GM23338 (cell line): ENCODE measurements around the gene ITLN1. TPM values are rescaled to one million over a fixed set of nuclear protein-coding genes. Genes with fewer than 3 reads are reported as not detected.

Source experiments
- ATAC-seq: fragments of 200-7000 bp; cut with Tn5 transposase; 3 replicates; pipeline ENCODE4 v1.9.1; 2020
- DNase-seq: peaks from one replicate; pipeline ENCODE4 v3.0.0-alpha.2; 2015; ENCODE audit warnings: low spot score
- H2AFZ ChIP-seq: fragments of 200-600 bp; sonication (generic); 2 replicates; pipeline ENCODE4 v1.8.0; 2016; ENCODE audit warnings: antibody characterized with exemption, mild to moderate bottlenecking, moderate library complexity
- H3F3A ChIP-seq: fragments of 200-600 bp; sonication (generic); replicated peaks from 2 replicates; pipeline ENCODE4 v1.8.0; 2017; ENCODE audit warnings: antibody characterized with exemption, mixed run types, low read depth
- H3K27ac ChIP-seq: fragments of 200-600 bp; sonication (generic); 2 replicates; pipeline ENCODE4 v1.6.1; 2016; ENCODE audit warnings: low read depth
- H3K27me3 ChIP-seq: fragments of 200-600 bp; sonication (generic); 2 replicates; pipeline ENCODE4 v1.8.0; 2016; ENCODE audit warnings: mild to moderate bottlenecking, mixed run types, moderate library complexity; ENCODE audit not compliant: insufficient read depth
- H3K36me3 ChIP-seq: fragments of 200-600 bp; sonication (generic); 2 replicates; pipeline ENCODE4 v1.8.0; 2016; ENCODE audit warnings: mild to moderate bottlenecking; ENCODE audit not compliant: insufficient read depth
- H3K4me1 ChIP-seq: fragments of 200-600 bp; sonication (generic); 2 replicates; pipeline ENCODE4 v1.8.0; 2016; ENCODE audit warnings: mild to moderate bottlenecking, moderate library complexity; ENCODE audit not compliant: insufficient read depth
- H3K4me2 ChIP-seq: fragments of 200-600 bp; sonication (generic); 2 replicates; pipeline ENCODE4 v1.7.1; 2017; ENCODE audit warnings: mixed run types
- H3K4me3 ChIP-seq: fragments of 200-600 bp; sonication (generic); 2 replicates; pipeline ENCODE4 v1.6.1; 2016; ENCODE audit warnings: mixed run types
- H3K79me2 ChIP-seq: fragments of 200-600 bp; sonication (generic); replicated peaks from 2 replicates; pipeline ENCODE4 v1.8.0; 2017; ENCODE audit warnings: mild to moderate bottlenecking; ENCODE audit not compliant: insufficient read depth
- H3K9me2 ChIP-seq: fragments of 200-600 bp; sonication (generic); 2 replicates; pipeline ENCODE4 v1.8.0; 2017; ENCODE audit not compliant: insufficient read depth
- H4K20me1 ChIP-seq: fragments of 200-600 bp; sonication (generic); replicated peaks from 2 replicates; pipeline ENCODE4 v1.8.0; 2017; ENCODE audit warnings: mild to moderate bottlenecking; ENCODE audit not compliant: insufficient read depth
- H3K27ac Mint-ChIP-seq: 2 replicates; pipeline ENCODE4 v1.8.0; 2020; ENCODE audit warnings: inconsistent platforms, mild to moderate bottlenecking, moderate library complexity, mixed read lengths
- H3K27me3 Mint-ChIP-seq: 3 replicates; pipeline ENCODE4 v1.8.0; 2022; ENCODE audit warnings: low read depth, mild to moderate bottlenecking, moderate library complexity, mixed read lengths, inconsistent platforms; ENCODE audit not compliant: insufficient read depth, poor library complexity
- H3K36me3 Mint-ChIP-seq: 3 replicates; pipeline ENCODE4 v1.8.0; 2021; ENCODE audit warnings: low read depth, mild to moderate bottlenecking, inconsistent platforms, moderate library complexity, mixed read lengths
- H3K4me1 Mint-ChIP-seq: 3 replicates; pipeline ENCODE4 v1.8.0; 2020; ENCODE audit warnings: mild to moderate bottlenecking, inconsistent platforms, mixed read lengths
- H3K4me3 Mint-ChIP-seq: 3 replicates; pipeline ENCODE4 v1.8.0; 2021; ENCODE audit warnings: moderate library complexity, mild to moderate bottlenecking, inconsistent platforms, mixed read lengths
- H3K9me3 Mint-ChIP-seq: 3 replicates; pipeline ENCODE4 v1.8.0; 2020; ENCODE audit warnings: moderate library complexity, mild to moderate bottlenecking, inconsistent platforms, mixed read lengths
- CREB1 ChIP-seq: fragments of 250-450 bp; sonication (Bioruptor Pico); IDR thresholded peaks from 2 replicates; pipeline ENCODE4 v1.5.0; 2020; ENCODE audit warnings: low read depth, mild to moderate bottlenecking, moderate library complexity
- EZH2 ChIP-seq: fragments of 200-600 bp; sonication (generic); IDR thresholded peaks from one replicate; pipeline ENCODE4 v1.8.0; 2017; ENCODE audit warnings: antibody characterized with exemption, mild to moderate bottlenecking, low read depth; ENCODE audit not compliant: unreplicated experiment
- JUNB ChIP-seq: IDR thresholded peaks from one replicate; pipeline ENCODE4 v1.6.1; 2016; ENCODE audit warnings: antibody characterized with exemption; ENCODE audit not compliant: unreplicated experiment
- NANOG ChIP-seq: IDR thresholded peaks from 2 replicates; pipeline ENCODE4 v1.6.1; 2016; ENCODE audit warnings: antibody characterized with exemption, borderline replicate concordance
- POLR2AphosphoS5 ChIP-seq: IDR thresholded peaks from 2 replicates; pipeline ENCODE4 v1.6.1; 2016; ENCODE audit warnings: antibody characterized with exemption, low read depth
- STAT1 ChIP-seq: IDR thresholded peaks from one replicate; pipeline ENCODE4 v1.6.1; 2016; ENCODE audit warnings: antibody characterized with exemption; ENCODE audit not compliant: unreplicated experiment
- ZNF331 ChIP-seq: fragments of 250-450 bp; sonication (Bioruptor Pico); IDR thresholded peaks from 2 replicates; pipeline ENCODE4 v1.5.0; 2020; ENCODE audit warnings: low read depth, mild to moderate bottlenecking, moderate library complexity
- polyA plus RNA-seq: library from polyadenylated mRNA; unstranded; fragments of >200 nt; fragmentation: Nextera tagmentation; extraction: Ambion mirVana; gene quantifications from 2 replicates; pipeline ENCODE4 v1.2.1, GENCODE V29; 2016
- total RNA-seq: library from RNA; depleted of rRNA; stranded (reverse); fragments of >200 nt; shearing (Covaris generic); gene quantifications from 2 replicates; pipeline ENCODE4 v1.2.3, GENCODE V29; 2014
- TF ChIP-seq, protein P1 (sequence below), 2 experiments: fragments of 200-600 bp in 1 of 2; sonication (generic) in 1 of 2; conservative IDR thresholded peaks; 2 replicates each; pipeline versions ENCODE4 v1.5.1 to v1.6.1; 2016 to 2017; ENCODE audit warnings: antibody characterized with exemption in 2 of 2, low read depth in 2 of 2, mild to moderate bottlenecking in 2 of 2, moderate library complexity in 1 of 2
- TF ChIP-seq, protein P2 (sequence below): IDR thresholded peaks from one replicate; pipeline ENCODE4 v1.6.1; 2018; ENCODE audit warnings: antibody characterized with exemption; ENCODE audit not compliant: unreplicated experiment
- TF ChIP-seq, protein P3 (sequence below): IDR thresholded peaks from 2 replicates; pipeline ENCODE4 v1.6.1; 2016; ENCODE audit warnings: antibody characterized with exemption

Gene ITLN1
- total and polyA plus RNA-seq, 2 experiments from 2014 or later: not detected

DNA sequence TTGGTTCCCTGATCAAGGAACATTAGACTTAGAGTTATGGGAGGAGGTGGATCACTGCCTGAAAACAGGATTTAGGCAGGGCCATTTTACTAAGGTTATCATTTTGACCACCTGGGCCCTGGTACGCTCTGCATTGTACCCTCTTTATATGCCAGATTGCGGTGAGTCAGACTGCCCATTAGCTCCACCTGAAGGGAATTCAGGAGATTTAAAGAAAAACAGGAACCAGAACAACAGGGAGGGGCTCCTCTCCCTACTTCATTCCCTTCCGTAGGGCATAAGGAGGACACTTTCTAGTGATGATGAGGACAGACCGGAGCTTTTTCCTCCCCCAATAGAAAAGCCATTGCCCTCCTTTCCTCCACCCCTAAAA is 20.6 kb upstream of the ITLN1 start:
- no peaks in the 10 kb centered on the region for H3K79me2 ChIP-seq
- no peaks in the 10 kb centered on the region for H3K36me3 Mint-ChIP-seq
- TF ChIP-seq STAT1: no peak
- TF ChIP-seq, protein P1, sequence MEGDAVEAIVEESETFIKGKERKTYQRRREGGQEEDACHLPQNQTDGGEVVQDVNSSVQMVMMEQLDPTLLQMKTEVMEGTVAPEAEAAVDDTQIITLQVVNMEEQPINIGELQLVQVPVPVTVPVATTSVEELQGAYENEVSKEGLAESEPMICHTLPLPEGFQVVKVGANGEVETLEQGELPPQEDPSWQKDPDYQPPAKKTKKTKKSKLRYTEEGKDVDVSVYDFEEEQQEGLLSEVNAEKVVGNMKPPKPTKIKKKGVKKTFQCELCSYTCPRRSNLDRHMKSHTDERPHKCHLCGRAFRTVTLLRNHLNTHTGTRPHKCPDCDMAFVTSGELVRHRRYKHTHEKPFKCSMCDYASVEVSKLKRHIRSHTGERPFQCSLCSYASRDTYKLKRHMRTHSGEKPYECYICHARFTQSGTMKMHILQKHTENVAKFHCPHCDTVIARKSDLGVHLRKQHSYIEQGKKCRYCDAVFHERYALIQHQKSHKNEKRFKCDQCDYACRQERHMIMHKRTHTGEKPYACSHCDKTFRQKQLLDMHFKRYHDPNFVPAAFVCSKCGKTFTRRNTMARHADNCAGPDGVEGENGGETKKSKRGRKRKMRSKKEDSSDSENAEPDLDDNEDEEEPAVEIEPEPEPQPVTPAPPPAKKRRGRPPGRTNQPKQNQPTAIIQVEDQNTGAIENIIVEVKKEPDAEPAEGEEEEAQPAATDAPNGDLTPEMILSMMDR (conservative IDR thresholded peaks at IDR 0.05; ENCODE audit: low read depth in 2 of 2): peak in 1 of 2 experiments; percentile 19; a peak in 1 of 4 replicates
- TF ChIP-seq, protein P2, sequence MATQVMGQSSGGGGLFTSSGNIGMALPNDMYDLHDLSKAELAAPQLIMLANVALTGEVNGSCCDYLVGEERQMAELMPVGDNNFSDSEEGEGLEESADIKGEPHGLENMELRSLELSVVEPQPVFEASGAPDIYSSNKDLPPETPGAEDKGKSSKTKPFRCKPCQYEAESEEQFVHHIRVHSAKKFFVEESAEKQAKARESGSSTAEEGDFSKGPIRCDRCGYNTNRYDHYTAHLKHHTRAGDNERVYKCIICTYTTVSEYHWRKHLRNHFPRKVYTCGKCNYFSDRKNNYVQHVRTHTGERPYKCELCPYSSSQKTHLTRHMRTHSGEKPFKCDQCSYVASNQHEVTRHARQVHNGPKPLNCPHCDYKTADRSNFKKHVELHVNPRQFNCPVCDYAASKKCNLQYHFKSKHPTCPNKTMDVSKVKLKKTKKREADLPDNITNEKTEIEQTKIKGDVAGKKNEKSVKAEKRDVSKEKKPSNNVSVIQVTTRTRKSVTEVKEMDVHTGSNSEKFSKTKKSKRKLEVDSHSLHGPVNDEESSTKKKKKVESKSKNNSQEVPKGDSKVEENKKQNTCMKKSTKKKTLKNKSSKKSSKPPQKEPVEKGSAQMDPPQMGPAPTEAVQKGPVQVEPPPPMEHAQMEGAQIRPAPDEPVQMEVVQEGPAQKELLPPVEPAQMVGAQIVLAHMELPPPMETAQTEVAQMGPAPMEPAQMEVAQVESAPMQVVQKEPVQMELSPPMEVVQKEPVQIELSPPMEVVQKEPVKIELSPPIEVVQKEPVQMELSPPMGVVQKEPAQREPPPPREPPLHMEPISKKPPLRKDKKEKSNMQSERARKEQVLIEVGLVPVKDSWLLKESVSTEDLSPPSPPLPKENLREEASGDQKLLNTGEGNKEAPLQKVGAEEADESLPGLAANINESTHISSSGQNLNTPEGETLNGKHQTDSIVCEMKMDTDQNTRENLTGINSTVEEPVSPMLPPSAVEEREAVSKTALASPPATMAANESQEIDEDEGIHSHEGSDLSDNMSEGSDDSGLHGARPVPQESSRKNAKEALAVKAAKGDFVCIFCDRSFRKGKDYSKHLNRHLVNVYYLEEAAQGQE: no peak
- no peak overlapping the region for H3K4me3 Mint-ChIP-seq
- peaks cover 4% of the 10 kb centered on the region for H3K27me3 Mint-ChIP-seq
- no peak overlapping the region for H3K27ac Mint-ChIP-seq
- H3K4me1 Mint-ChIP-seq: no peaks in the 10 kb centered on the region; the same call in 2 of the 3 replicates
- DNase-seq (peak; percentile 24), ATAC-seq (peak; percentile 68)
- H2AFZ ChIP-seq: peak overlapping the region; percentile 52; the same call in 1 of the 2 replicates
- H3K27ac ChIP-seq: no peak overlapping the region
- H3K4me2 ChIP-seq: no peak overlapping the region
- no peaks in the 10 kb centered on the region for H3K9me3 Mint-ChIP-seq
- H3K9me2 ChIP-seq: no peaks in the 10 kb centered on the region
- no peaks in the 10 kb centered on the region for H3F3A ChIP-seq
- H3K27me3 ChIP-seq: no peaks in the 10 kb centered on the region
- no peaks in the 10 kb centered on the region for H4K20me1 ChIP-seq
- no peaks in the 10 kb centered on the region for H3K4me1 ChIP-seq
- H3K4me3 ChIP-seq: no peak overlapping the region
- H3K36me3 ChIP-seq: no peaks in the 10 kb centered on the region

DNA sequence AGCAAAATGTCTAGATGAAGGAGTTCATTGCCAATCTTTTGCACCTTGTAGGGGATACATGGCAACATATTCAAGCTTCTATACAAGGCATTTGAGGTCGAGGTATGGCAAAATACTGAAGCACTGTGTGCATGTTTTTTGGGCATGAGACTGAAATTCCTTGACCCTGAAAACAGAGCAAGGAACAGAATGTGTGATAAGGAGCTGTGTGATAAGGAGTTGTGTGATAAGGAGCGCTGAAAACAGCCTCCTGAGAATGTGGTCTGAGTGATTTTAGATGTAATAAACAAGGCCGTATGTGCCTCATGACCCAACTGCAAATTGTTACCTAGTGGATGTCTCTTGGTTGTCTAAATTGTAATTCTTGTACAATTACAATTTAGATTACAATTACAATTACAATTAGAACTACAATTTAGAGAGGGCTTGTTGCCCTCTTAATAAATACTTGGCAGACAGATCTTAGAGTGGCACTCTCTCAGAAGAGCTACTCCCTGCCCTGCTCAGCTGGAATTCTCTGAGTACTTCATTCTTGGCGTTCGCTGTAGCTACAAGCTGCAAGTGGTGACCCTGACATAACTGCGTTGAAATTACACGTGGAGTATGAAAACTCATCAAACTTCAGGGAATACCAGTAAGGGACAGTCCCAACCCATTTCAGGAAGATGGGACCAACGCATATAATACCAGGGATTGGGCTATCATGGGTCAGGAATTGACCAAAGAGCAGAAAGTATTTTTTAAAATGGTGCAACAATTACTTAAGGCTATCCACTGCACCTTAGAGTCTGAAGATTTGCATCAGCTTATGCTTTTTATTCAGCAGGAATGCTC is 20.0 kb upstream of the ITLN1 start:
- no peak for ATAC-seq
- peak overlapping the region; percentile 0; the same call in 1 of the 2 replicates for H2AFZ ChIP-seq
- 0 out of 3 replicates have a peak, but pooled peaks cover 2% of the 10 kb centered on the region for H3K9me3 Mint-ChIP-seq
- peaks cover 4% of the 10 kb centered on the region for H3K27me3 Mint-ChIP-seq
- DNase-seq: no peak
- H3K4me1 ChIP-seq: no peaks in the 10 kb centered on the region
- no peaks in the 10 kb centered on the region for H3K79me2 ChIP-seq
- no peaks in the 10 kb centered on the region for H3F3A ChIP-seq
- H4K20me1 ChIP-seq: no peaks in the 10 kb centered on the region
- H3K36me3 ChIP-seq: no peaks in the 10 kb centered on the region
- no peak overlapping the region for H3K27ac ChIP-seq
- H3K4me3 Mint-ChIP-seq: no peak overlapping the region
- no peak overlapping the region for H3K4me3 ChIP-seq
- no peak overlapping the region for H3K27ac Mint-ChIP-seq
- no peaks in the 10 kb centered on the region; the same call in 2 of the 3 replicates for H3K4me1 Mint-ChIP-seq
- no peak overlapping the region for H3K4me2 ChIP-seq
- no peaks in the 10 kb centered on the region for H3K9me2 ChIP-seq
- H3K27me3 ChIP-seq: no peaks in the 10 kb centered on the region
- H3K36me3 Mint-ChIP-seq: no peaks in the 10 kb centered on the region
- TF ChIP-seq CREB1 (CRISPR knock-in tag) (no peak), POLR2AphosphoS5 (no peak), ZNF331 (CRISPR knock-in tag) (no peak), JUNB (no peak), EZH2 (no peak), NANOG (no peak)
- TF ChIP-seq, protein P3, sequence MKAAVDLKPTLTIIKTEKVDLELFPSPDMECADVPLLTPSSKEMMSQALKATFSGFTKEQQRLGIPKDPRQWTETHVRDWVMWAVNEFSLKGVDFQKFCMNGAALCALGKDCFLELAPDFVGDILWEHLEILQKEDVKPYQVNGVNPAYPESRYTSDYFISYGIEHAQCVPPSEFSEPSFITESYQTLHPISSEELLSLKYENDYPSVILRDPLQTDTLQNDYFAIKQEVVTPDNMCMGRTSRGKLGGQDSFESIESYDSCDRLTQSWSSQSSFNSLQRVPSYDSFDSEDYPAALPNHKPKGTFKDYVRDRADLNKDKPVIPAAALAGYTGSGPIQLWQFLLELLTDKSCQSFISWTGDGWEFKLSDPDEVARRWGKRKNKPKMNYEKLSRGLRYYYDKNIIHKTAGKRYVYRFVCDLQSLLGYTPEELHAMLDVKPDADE: no peak
- TF ChIP-seq, protein P2: no peak
- TF ChIP-seq, protein P1 (conservative IDR thresholded peaks at IDR 0.05; ENCODE audit: low read depth in 2 of 2): no peak
